ENCODE results near the gene DBF4. TPM values are rescaled to one million over a fixed set of nuclear protein-coding genes. Genes with fewer than 3 reads are reported as not detected.

Gene DBF4
- total and polyA plus RNA-seq, 2 of the 4 experiments (the other 2 are of a cell fraction), result 6.4 to 7.2 TPM

GRCh38 chr7:87918740-87919139, 42.4 kb downstream of the DBF4 start:
- no peaks in the 10 kb centered on the region; the same call in 1 of the 2 replicates for H3K27me3 ChIP-seq (ENCODE audit: control insufficient read depth, insufficient read depth, low read length)
- H3K56ac ChIP-seq (ENCODE audit: extremely low read depth, insufficient read depth, low read length), result no peak overlapping the region
- H2BK20ac ChIP-seq (ENCODE audit: low read depth, low read length), result no peak overlapping the region
- H2AFZ ChIP-seq (replicated peaks; ENCODE audit: low read length, poor library complexity), result no peak overlapping the region
- no peak overlapping the region for H3K14ac ChIP-seq (replicated peaks; ENCODE audit: low read depth, low read length)
- no peak overlapping the region for H2AK9ac ChIP-seq (replicated peaks; ENCODE audit: low read depth, low read length, poor library complexity)
- H4K91ac ChIP-seq (ENCODE audit: insufficient read depth, low read depth, low read length), result no peak overlapping the region
- H4K5ac ChIP-seq (ENCODE audit: low read depth, low read length), result no peak overlapping the region
- H2BK5ac ChIP-seq (ENCODE audit: low read depth, low read length, poor library complexity, severe bottlenecking), result no peak overlapping the region
- POLR2A ChIA-PET (ENCODE audit: unreplicated experiment), result no interaction called here
- ATAC-seq (ENCODE audit: low read depth), result no peak
- H3K18ac ChIP-seq (ENCODE audit: low read depth, low read length), result no peak overlapping the region
- no peak for TF ChIP-seq CEBPB (IDR thresholded peaks at IDR 0.05; ENCODE audit: low read depth, low read length)
- TF ChIP-seq, protein P1, sequence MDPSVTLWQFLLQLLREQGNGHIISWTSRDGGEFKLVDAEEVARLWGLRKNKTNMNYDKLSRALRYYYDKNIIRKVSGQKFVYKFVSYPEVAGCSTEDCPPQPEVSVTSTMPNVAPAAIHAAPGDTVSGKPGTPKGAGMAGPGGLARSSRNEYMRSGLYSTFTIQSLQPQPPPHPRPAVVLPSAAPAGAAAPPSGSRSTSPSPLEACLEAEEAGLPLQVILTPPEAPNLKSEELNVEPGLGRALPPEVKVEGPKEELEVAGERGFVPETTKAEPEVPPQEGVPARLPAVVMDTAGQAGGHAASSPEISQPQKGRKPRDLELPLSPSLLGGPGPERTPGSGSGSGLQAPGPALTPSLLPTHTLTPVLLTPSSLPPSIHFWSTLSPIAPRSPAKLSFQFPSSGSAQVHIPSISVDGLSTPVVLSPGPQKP (IDR thresholded peaks at IDR 0.05; ENCODE audit: borderline replicate concordance, low read depth, low read length), result no peak
- TF ChIP-seq POLR2A (IDR thresholded peaks at IDR 0.05; ENCODE audit: low read depth, low read length), result no peak
- TF ChIP-seq MAZ (IDR thresholded peaks at IDR 0.05; ENCODE audit: borderline replicate concordance, low read depth, low read length), result no peak
- TF ChIP-seq MAFK (IDR thresholded peaks at IDR 0.05; ENCODE audit: low read depth, low read length), result no peak
- no peak for TF ChIP-seq FOS (IDR thresholded peaks at IDR 0.05; ENCODE audit: low read depth, low read length)
- TF ChIP-seq RFX5 (IDR thresholded peaks at IDR 0.05; ENCODE audit: low read depth, low read length), result no peak
- TF ChIP-seq MXI1 (IDR thresholded peaks at IDR 0.05; ENCODE audit: borderline replicate concordance, low read depth, low read length), result no peak
- no peak overlapping the region for H3K4ac ChIP-seq (ENCODE audit: low read depth, low read length)
- no peaks in the 10 kb centered on the region for H3K79me1 ChIP-seq (ENCODE audit: low read depth in 1 of 2, low read length in 2 of 2)
- BruUV-seq (replicated peaks), result no TSS peak
- intact Hi-C loops (cut with micrococcal nuclease) (no loop called here), dilution Hi-C loops (cut with HindIII; ENCODE audit: low sequenced_read_pairs, unreplicated experiment) (no loop called here), in situ Hi-C loops (cut with MboI; ENCODE audit: low sequenced_read_pairs) (no loop called here)
- no peak overlapping the region for H2BK15ac ChIP-seq (ENCODE audit: low read depth, low read length)
- no peaks in the 10 kb centered on the region for H4K20me1 ChIP-seq (ENCODE audit: insufficient read depth, low read length)
- DNase-seq, result no peak
- no peak overlapping the region for H3K9ac ChIP-seq (ENCODE audit: low read depth, low read length)
- no peaks in the 10 kb centered on the region for H3K4me1 ChIP-seq (ENCODE audit: control insufficient read depth, insufficient read depth, low read length)
- H3K4me2 ChIP-seq (ENCODE audit: low read depth, low read length), result no peak overlapping the region
- CTCF ChIA-PET, result no interaction called here
- H2BK120ac ChIP-seq (ENCODE audit: low read depth, low read length), result no peak overlapping the region
- no peak overlapping the region for H3K27ac ChIP-seq (ENCODE audit: insufficient read depth, low read length)
- no peaks in the 10 kb centered on the region for H3K36me3 ChIP-seq (ENCODE audit: control insufficient read depth, insufficient read depth, low read length)
- no peak overlapping the region for H2AK5ac ChIP-seq (ENCODE audit: low read depth, low read length)
- no peak overlapping the region for H3K23ac ChIP-seq (ENCODE audit: low read depth, low read length)
- H4K8ac ChIP-seq (ENCODE audit: low read depth in 2 of 2, low read length in 2 of 2), result no peak overlapping the region
- no peaks in the 10 kb centered on the region for H3K9me3 ChIP-seq (ENCODE audit: control insufficient read depth, insufficient read depth, low read length)
- no peaks in the 10 kb centered on the region; the same call in 1 of the 2 replicates for H3K9me1 ChIP-seq (ENCODE audit: insufficient read depth, low read length)
- H3K4me3 ChIP-seq (ENCODE audit: insufficient read depth, low read depth, low read length), result no peak overlapping the region
- no CpG with 5 or more reads among the region's 1 CpG for WGBS, 2 experiments (ENCODE audit: extremely low coverage in 2 of 2, insufficient read length in 1 of 2)

All from IMR-90 (cell line).